Tibial artery (tissue), 4 donors: Measurements from ENCODE around the gene MYO1H.
"Not testable (repeated sequence)": the region's sequence is repeated elsewhere in the genome, so short reads cannot be mapped to it uniquely, and the experiment has no call there.

Experiments used
- DNase-seq, 2 donors: peaks; one replicate each; pipeline ENCODE4 v3.0.0-alpha.2; 2019
- H3K27ac ChIP-seq, 2 donors: fragments of 200-600 bp; sonication (generic) in 1 of 2; 1 replicate in 1 of 2; 2 replicates in 1 of 2; pipeline ENCODE4 v1.5.1; 2018 to 2019; ENCODE audit warnings: mild to moderate bottlenecking in 1 of 2
- H3K27me3 ChIP-seq, 2 donors: fragments of 200-600 bp; sonication (generic) in 1 of 2; one replicate each; pipeline versions ENCODE4 v1.5.1 to v1.6.0; 2016 to 2019
- H3K36me3 ChIP-seq, 3 donors: fragments of 200-600 bp; sonication (generic) in 2 of 3; one replicate each; pipeline ENCODE4 v1.5.1; 2016 to 2019; ENCODE audit warnings: mild to moderate bottlenecking in 2 of 3
- H3K4me1 ChIP-seq, 4 donors: fragments of 200-600 bp; sonication (generic) in 2 of 4; 1 replicate in 3 of 4; 2 replicates in 1 of 4; pipeline ENCODE4 v1.5.1; 2016 to 2019
- H3K4me3 ChIP-seq, 2 donors: fragments of 200-600 bp; sonication (generic) in 1 of 2; 1 replicate in 1 of 2; 2 replicates in 1 of 2; pipeline ENCODE4 v1.5.1; 2018 to 2019; ENCODE audit warnings: mild to moderate bottlenecking in 2 of 2
- H3K9me3 ChIP-seq, 3 donors: fragments of 200-600 bp; sonication (generic) in 1 of 3; one replicate each; pipeline ENCODE4 v1.5.1; 2016 to 2019
- CTCF ChIP-seq, 2 experiments: fragments of 200-600 bp in 1 of 2; fragments of 450-650 bp in 1 of 2; IDR thresholded peaks; one replicate each; pipeline ENCODE4 v1.5.1; 2017 to 2019; ENCODE audit warnings: antibody characterized with exemption in 2 of 2, mild to moderate bottlenecking in 1 of 2, moderate library complexity in 1 of 2
- intact Hi-C: fragments of 100-400 bp; cut with DNase I; formaldehyde crosslinking; loops from one replicate; pipeline ENCODE4 v1.15.0; 2023; ENCODE audit warnings: low total_unique reads

MYO1H gene

GRCh38 chr12:109439181-109439580, 91.5 kb downstream of the MYO1H start:
- intact Hi-C loops, result no loop called here
- Histone ChIP-seq H3K27ac (peak overlapping the region in 1 of 2 donors; percentile 21), H3K36me3 (peaks cover 0 to 10% (median 4%) of the 10 kb centered on the region in 3 donors), H3K4me1 (peaks cover 0 to 15% (median 0%) of the 10 kb centered on the region in 4 donors), H3K27me3 (no peaks in the 10 kb centered on the region), H3K9me3 (no peaks in the 10 kb centered on the region), H3K4me3 (no peak overlapping the region)
- no peak for TF ChIP-seq CTCF (IDR thresholded peaks at IDR 0.05)
- DNase-seq, result no peak

- H3K27me3 ChIP-seq, H3K4me3 ChIP-seq, intact Hi-C loops, H3K27ac ChIP-seq, DNase-seq, H3K9me3 ChIP-seq: not testable (repeated sequence)
- Histone ChIP-seq H3K4me1 (peaks cover 0 to 17% (median 0%) of the 10 kb centered on the region in 4 donors), H3K36me3 (peaks cover 0 to 18% (median 7%) of the 10 kb centered on the region in 3 donors)
Measured at GRCh38 chr12:109439951-109440350, 92.3 kb downstream of the MYO1H start.

GRCh38 chr12:109440851-109441490, 93.3 kb downstream of the MYO1H start:
- no peak overlapping the region for H3K27ac ChIP-seq
- H3K36me3 ChIP-seq, result peaks cover 0 to 22% (median 10%) of the 10 kb centered on the region in 3 donors
- no peak overlapping the region for H3K4me3 ChIP-seq
- intact Hi-C loops, result no loop called here
- TF ChIP-seq CTCF (IDR thresholded peaks at IDR 0.05), result no peak
- H3K9me3 ChIP-seq, result no peaks in the 10 kb centered on the region
- H3K27me3 ChIP-seq, result no peaks in the 10 kb centered on the region
- no peak for DNase-seq
- H3K4me1 ChIP-seq, result peaks cover 0 to 17% (median 0%) of the 10 kb centered on the region in 4 donors

- Histone ChIP-seq H3K9me3 (no peaks in the 10 kb centered on the region), H3K4me1 (peaks cover 0 to 16% (median 0%) of the 10 kb centered on the region in 4 donors), H3K27ac (peak overlapping the region in 1 of 2 donors; percentile 46), H3K36me3 (peaks cover 24 to 46% (median 26%) of the 10 kb centered on the region in 3 donors), H3K4me3 (no peak overlapping the region), H3K27me3 (no peaks in the 10 kb centered on the region)
- no peak for TF ChIP-seq CTCF (IDR thresholded peaks at IDR 0.05)
- intact Hi-C loops, result no loop called here
- no peak for DNase-seq
Measured at GRCh38 chr12:109443794-109444193, 96.1 kb downstream of the MYO1H start.

GRCh38 chr12:109444259-109444658, 96.6 kb downstream of the MYO1H start:
- H3K27me3 ChIP-seq, result no peaks in the 10 kb centered on the region
- no peak for DNase-seq
- intact Hi-C loops, result no loop called here
- no peak overlapping the region for H3K4me3 ChIP-seq
- no peaks in the 10 kb centered on the region for H3K9me3 ChIP-seq
- no peak for TF ChIP-seq CTCF (IDR thresholded peaks at IDR 0.05)
- peaks cover 25 to 48% (median 26%) of the 10 kb centered on the region in 3 donors for H3K36me3 ChIP-seq
- H3K4me1 ChIP-seq, result peaks cover 0 to 13% (median 0%) of the 10 kb centered on the region in 4 donors
- H3K27ac ChIP-seq, result peak overlapping the region in 1 of 2 donors; percentile 46

- intact Hi-C loops, result no loop called here
- no peak overlapping the region for H3K4me3 ChIP-seq
- no peak for DNase-seq
- no peaks in the 10 kb centered on the region for H3K9me3 ChIP-seq
- no peaks in the 10 kb centered on the region for H3K27me3 ChIP-seq
- H3K36me3 ChIP-seq, result peaks cover 26 to 54% (median 26%) of the 10 kb centered on the region in 3 donors
- TF ChIP-seq CTCF (IDR thresholded peaks at IDR 0.05), result no peak
- peaks cover 0 to 15% (median 0%) of the 10 kb centered on the region in 4 donors for H3K4me1 ChIP-seq
- H3K27ac ChIP-seq, result peak overlapping the region in 1 of 2 donors; percentile 46
Measured at GRCh38 chr12:109445191-109445609, 97.5 kb downstream of the MYO1H start.
